ENCODE data around the gene CDH3.

- TF ChIP-seq CTCF (IDR thresholded peaks at IDR 0.05) (no peak), EZH2 (IDR thresholded peaks at IDR 0.05; ENCODE audit: borderline replicate concordance, insufficient read depth, low read depth, low read length, poor library complexity, severe bottlenecking) (no peak)
Measured at GRCh38 chr16:68599586-68599985, 45.5 kb upstream of the CDH3 start.
